Measurements from ENCODE around the gene SOAT2.

GRCh38 chr12:53062011-53062961 lies 41.0 kb upstream of the SOAT2 start:
- TF ChIP-seq POLR2A (IDR thresholded peaks at IDR 0.05; ENCODE audit: low read depth, low read length) (no peak; the same call in 1 of the 2 replicates), BHLHE40 (IDR thresholded peaks at IDR 0.05; ENCODE audit: low read depth, low read length) (no peak), CTCF (conservative IDR thresholded peaks at IDR 0.05; ENCODE audit: low read depth, low read length) (no peak), MAZ (IDR thresholded peaks at IDR 0.05; ENCODE audit: borderline replicate concordance, low read depth, low read length) (no peak), RAD21 (IDR thresholded peaks at IDR 0.05; ENCODE audit: low read length) (no peak), CHD1 (IDR thresholded peaks at IDR 0.05; ENCODE audit: low read depth, low read length) (no peak)
